Measurements from ENCODE around the gene COX4I2.
"Not testable (repeated sequence)": the region's sequence is repeated elsewhere in the genome, so short reads cannot be mapped to it uniquely, and the experiment has no call there.

The COX4I2 gene

DNA sequence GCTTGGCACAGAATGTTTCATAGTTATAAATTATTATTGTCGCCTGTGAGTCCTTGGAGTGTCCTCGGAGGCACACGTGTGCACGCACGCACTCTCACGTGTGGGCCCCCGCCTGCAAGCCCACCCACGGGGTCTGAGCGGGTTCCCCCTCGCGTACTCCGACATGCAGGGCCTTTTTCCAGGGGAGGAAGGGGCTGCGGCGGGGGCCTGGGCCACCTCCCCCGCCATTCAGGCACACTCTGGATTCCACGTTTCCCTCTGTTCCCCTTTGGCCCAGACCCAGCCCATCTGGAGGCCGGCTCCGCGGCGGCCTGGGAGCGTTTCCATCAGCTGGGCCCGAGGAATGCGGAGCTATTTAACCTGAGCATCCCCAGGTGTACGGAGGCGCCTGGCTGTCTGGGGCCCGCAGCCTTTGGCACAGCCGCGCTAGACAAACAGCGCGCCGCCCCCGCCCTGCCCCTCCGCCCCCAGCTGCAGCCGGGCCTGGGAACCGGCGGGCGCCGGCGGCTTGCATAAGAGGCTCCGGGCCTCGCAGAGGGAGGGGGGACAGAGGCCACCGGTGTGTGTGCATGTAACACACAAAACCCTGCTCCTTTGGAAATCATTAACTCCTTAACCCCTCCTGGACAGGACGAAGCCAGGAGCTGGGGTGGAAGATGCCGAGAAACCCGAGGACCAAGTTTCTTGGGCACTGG lies 29.3 kb upstream of the COX4I2 start:
- no peak for DNase-seq

DNA sequence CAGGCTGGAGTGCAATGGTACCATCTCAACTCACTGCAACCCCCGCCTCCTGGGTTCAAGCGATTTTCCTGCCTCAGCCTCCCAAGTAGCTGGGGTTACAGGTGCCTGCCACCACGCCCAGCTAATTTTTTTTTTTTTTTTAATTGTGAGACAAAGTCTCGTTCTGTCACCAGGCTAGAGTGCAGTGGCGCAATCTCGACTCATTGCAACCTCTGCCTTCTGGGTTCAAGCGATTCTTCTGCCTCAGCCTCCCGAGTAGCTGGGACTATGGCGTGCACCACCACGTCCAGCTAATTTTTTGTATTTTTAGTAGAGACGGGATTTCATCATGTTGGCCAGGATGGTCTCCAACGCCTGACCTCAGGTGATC lies 25.5 kb upstream of the COX4I2 start:
- not testable (repeated sequence) for DNase-seq

DNA sequence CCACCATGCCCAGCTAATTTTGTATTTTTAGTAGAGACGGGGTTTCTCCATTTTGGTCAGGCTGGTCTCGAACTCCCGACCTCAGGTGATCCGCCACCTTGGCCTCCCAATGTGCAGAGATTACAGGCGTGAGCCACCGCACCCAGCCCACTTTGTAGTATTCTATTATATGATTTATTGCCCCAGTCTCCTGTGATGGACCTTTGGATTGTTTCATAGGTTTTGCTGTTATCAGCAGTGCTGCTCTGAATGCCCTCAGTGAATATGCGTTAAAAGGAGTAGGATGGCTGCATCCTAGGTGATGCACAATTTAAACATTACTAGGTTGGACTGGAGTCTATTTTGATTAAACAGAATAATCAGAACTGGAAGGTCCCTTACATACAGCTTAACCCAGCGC lies 22.3 kb upstream of the COX4I2 start:
- DNase-seq, result no peak

DNA sequence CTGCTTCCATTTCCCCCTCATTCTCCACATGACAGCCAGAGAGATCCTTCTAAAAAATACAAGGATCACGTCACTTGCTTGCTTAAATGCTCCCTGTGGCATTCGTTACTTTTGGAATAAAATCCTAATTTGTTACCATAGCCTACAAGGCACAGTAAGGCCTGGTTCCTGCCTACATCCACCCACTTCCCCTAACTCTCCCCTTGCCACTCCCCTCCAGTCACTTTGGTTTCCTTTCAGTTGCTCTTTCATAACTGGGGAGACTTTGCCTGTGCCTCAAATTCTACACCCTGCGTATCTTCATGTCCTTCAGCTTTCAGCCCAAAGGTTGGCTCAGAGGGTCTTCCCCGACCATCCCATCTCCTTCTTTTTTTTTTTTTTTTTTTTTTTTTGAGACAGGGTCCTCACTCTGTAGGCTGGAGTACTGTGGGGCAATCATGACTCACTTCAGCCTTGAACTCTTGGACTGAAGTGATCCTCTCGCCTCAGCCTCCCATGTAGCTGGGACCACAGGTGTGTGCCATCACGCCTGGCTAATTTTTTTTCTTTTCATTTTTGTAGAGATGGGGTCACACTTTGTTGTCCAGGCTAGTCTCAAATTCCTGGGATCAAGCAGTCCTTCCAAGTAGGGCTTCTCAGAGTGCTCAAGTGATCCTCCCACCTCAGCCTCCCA lies 20.1 kb upstream of the COX4I2 start:
- DNase-seq, result no peak

DNA sequence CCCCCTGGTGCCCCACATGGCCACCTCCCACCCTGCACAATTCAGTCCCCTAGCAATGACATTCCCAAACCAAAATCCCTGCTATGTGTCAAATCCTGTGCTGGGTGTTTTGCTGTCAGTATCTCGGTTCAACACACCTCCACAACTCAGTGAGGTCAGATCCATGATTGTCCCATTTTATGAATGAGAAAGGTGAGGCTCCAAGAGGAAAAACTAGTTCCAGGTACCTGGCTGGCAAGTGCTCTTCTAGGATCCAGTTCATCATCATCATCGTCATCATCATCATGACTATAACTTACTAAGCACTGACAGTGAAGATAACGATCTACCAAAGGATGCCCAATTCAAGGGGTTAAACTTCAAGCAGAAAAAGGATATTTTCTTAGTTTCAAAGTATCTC lies 17.5 kb upstream of the COX4I2 start:
- DNase-seq, result no peak

DNA sequence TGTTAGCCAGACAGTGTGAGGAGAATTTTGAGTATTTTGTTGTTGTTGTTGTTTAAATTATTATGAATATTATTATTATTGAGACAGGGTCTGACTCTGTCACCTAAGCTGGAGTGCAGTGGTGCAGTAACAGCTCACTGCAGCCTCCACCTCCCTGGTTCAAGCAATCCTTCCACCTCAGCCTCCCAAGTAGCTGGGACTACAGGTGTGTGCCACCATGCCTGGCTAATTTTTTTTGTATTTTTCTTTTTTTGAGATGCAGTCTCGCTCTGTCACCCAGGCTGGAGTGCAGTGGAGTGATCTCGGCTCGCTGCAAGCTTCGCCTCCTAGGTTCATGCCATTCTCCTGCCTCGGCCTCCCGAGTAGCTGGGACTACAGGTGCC lies 14.6 kb upstream of the COX4I2 start:
- not testable (repeated sequence) for DNase-seq

DNA sequence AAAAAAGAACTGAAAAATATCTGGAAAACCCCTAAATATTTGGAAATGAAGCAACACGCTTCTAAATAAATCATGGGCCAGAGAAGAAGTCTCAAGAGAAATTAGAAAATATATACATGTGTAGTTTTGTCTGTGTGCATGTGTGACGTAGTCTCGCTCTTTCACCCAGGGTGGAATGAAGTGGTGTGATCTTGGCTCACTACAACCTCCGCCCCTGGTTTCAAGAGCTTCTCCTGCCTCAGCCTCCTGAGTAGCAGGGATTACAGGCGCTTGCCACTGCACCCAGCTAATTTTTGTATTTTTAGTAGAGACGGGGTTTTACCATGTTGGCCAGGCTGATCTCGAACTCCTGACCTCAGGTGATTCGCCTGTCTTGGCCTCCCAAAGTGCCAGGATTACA lies 11.2 kb upstream of the COX4I2 start:
- DNase-seq, result not testable (repeated sequence)

DNA sequence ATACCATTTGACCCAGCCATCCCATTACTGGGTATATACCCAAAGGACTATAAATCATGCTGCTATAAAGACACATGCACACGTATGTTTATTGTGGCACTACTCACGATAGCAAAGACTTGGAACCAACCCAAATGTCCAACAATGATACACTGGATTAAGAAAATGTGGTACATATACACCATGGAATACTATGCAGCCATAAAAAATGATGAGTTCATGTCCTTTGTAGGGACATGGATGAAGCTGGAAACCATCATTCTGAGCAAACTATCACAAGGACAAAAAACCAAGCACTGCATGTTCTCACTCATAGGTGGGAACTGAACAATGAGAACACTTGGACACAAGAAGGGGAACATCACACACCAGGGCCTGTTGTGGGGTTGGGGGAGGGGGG lies 9.7 kb upstream of the COX4I2 start:
- not testable (repeated sequence) for DNase-seq

DNA sequence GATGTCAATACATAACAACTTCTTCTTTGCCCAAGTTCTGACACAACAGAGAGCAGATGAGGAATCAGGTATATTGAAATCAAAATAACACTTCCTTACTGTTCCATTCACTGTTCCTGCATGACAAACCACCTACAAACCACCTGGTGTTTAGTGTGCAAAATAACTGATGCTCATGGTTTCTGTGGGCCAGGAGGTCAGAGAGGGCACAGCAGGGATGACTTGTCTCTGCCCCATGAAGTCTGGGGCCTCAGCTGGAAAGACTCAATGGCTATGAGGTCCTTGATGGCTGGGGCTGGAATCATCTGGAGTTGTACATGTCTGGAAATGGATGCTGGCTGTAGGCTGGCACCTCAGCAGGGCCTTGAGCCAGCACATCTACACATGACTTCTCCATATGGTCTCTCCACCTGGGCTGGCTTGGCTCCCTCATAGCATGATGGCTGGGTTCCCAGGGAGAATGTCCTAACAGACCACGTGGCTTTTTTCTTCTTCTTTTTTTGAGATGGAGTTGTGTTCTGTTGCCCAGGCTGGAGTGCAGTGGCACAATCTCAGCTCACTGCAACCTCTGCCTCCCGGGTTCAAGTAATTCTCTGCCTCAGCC lies 7.4 kb upstream of the COX4I2 start:
- DNase-seq, result no peak

DNA sequence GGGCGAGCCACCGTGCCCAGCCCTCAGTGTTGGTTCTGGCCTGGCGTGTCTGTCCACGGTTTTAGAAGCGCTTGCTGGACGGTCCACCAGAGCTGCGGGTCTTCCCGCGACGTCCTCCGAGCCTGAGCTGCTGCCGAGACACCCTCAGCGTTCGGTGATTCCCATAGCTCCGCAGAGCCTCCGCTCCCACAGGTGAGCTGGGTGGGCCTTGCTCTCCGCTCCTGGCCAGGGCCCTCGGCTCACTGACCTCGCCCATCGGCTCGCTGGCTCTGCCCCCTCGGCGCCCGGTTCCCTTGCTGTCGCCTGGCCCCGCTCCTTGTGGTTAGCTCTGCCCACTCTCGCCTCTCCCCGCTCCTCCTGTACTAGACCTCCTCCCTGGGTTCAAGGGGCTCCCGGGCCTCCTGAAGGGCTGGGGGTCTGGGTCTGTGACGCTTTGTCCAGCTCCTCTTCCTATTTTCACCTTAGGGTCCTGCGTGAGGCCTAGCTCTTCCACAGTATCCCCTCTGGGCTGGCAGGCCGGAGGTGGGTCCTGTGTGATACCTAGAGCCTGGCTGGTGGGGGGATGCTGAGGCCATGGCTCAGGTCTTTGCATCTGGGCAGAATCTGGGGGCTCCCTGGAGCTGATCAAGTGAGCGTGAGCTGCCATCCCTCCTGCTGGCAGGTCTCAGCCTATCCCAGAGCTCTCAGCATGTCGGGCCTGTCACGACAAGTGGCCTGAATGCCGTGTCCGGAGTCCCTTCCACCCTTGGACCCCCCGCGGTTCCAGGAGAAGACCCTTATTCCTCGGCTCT lies 5.0 kb upstream of the COX4I2 start:
- no peak for DNase-seq

DNA sequence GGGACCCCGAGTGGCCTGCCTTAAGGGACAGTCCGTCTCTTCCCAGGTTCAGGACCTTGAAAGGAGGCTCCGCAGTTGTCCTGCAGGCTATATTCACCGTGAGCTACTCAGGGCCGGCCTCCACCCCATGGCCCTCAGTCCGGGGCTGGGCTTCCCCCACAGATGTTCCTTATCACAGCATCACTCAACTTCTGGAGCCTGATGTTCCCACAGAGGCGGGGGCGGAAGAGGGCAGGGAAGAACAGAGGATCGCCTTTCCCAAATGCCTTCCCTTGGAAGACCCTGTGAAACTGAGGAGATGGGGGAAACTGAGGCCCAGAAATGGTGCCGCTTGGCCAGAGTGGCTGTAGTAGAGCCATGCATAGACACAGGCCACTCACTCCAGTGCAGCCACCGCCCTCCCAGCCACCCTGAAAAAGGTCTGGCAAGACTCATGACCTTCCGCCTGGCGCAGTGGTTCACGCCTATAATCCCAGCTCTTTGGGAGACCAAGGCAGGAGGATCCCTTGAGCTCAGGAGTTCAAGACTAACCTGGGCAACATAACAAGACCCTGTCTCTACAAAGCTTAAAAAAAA lies 4.3 kb upstream of the COX4I2 start:
- DNase-seq, result no peak

DNA sequence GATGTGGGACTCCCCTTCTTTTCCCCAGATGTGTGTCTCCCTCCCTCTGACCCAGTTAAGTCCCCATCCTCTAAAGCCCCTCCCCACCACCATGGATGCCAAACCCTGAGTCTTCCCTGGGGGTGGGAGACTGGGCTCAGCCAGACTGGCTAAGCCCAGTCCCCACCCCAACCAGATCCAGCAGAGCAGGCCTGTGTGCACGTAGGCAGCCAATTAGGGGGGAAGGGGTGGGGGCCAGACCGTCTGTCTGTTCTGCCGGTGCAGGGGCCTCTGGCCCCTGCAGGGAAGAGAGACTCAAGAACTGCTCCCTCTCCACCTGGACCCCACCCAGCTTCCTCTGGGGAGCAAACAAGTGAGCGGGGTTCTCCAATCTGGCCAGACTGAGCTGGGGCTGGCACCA lies 605 bp downstream of the COX4I2 start:
- DNase-seq, result no peak

DNA sequence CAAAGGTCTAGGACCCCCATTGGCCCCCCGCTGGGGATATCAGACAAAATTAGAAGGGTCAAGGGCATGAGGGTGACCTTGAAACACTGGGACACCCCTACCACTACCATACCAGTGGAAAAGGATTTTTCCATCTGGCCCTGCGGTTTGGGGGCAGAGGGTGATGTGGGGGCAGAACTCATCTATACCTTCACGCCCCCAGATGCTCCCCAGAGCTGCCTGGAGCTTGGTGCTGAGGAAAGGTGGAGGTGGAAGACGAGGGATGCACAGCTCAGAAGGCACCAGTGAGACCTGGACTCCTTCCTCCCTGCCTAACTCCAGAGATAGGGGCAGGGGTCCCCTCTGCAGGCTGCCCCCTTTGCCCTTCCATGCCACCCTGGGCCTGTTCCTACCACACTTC lies 1.1 kb downstream of the COX4I2 start:
- no peak for DNase-seq

DNA sequence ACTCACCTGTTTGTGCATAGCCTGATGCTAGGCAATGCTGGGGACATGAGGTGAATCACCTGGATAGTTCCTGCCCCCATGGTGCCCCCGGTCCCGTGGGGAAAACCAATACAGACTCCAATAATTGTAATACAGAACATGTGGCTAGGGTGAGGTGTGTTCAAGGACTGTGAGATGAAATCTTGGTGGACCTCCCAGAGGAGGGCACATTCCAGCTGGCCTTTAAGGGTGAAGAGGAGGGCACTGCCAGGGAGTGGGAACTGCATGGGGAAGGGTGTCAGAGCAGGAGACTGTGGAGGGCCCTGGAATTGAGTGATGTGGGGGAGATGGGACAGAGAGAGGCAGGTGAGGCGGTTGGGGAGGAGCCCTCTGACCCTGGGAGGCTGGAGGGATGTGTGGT lies 2.5 kb downstream of the COX4I2 start:
- DNase-seq, result no peak

DNA sequence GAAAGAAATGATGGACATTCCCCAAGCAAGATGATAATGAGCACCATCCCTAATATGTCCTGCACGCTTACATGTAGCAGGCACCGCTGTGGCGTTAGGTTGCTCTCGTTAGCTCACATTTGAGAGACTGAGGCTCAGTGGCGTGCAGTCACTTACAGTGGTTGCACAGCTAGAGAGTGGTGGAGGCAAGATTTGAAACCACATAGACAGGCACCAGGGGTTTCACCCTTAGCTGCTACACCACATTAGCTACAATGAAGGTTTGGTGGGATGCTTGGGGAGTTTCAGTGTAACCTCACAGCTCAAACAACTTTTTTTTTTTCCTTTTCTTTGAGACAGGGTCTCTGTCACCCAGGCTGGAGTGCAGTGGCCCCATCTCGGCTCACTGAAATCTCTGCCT lies 3.7 kb downstream of the COX4I2 start:
- no peak for DNase-seq

DNA sequence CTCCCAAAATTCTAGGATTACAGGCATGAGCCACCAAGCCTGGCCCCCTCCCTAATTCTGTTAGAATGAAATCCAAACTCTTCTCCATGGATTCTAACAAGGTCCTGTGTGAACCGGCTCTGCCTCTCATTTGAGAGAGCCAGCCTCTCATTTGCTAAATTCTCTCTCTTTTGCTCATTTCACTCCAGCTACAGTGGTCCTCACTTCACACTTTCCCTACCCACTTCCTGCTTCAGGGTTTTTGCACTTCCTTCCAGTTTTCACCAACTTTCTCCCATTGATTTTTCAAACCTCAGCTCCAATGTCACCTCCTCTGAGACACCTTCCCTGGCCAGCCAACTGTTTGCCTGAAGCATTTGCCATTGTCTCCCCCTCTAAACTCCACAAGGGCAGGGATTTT lies 5.1 kb downstream of the COX4I2 start:
- DNase-seq, result no peak

DNA sequence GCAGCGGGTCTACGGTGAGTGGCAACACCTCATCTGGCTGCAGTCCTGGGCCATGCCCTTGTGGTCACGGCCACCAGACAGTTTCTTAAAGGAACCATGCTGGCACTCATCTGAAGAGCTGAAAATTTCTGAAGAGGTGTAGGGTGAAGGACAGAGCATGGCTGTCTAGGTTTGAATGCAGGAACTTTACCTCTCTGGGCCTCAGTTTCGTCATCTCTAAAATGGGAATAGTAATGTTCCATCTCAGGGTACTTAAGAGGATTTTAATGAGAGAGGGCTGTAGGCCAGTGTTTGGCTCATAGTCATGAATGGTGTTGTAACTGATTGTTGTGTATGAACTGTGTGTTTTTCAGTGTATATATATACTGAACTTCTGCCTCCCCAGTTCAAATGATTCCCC lies 5.8 kb downstream of the COX4I2 start:
- no peak for DNase-seq

DNA sequence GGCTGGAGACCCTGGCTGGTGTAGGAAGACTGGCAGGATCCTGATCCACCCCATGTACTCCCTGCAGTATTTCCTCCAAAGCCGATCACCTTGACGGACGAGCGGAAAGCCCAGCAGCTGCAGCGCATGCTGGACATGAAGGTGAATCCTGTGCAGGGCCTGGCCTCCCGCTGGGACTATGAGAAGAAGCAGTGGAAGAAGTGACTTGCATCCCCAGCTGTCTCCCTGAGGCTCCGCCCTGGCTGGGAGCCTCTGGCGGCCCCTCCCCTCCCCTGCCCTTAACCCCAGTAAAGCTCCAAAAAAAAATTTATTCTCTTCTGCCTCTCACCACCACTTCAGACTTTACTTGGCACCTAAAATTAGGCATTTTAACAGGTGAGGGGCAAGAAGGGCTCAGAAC lies 7.0 kb downstream of the COX4I2 start:
- DNase-seq, result no peak

DNA sequence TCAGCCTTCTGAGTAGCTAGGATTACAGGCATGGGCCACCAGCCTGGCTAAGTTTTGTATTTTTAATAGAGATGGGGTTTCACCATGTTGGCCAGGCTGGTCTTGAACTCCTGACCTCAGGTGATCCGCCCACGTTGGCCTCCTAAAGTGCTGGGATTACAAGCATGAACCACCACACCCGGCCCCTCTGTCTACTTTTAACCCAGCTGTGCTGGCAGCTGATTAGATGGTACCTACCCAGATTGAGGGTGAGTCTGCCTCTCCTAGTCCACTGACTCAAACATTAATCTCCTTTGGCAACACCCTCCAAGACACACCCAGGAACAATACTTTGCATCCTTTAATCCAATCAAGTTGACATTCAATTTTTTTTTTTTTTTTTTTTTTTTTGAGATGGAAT lies 10.4 kb downstream of the COX4I2 start:
- not testable (repeated sequence) for DNase-seq

DNA sequence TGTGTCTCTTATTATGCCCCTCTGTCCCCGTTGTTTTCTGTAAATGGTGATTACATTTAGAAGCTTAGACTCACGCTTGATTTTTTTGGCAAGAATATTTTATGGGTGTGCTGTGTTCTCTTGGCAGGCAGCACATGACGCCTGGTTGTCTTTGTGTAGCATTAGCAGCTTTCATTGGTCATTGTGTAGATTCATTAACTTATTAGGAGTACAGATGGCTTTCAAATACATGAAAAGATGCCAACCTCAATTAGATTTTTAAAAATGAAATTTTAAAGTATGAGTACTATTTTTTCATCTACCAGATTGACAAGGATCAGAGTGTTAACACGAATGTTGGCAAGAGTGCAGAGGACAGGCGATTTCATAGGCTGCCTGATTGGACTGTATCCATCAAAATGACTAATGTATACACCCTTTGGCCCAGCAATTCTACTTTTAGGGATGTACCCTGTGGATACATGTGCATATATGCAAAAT lies 15.2 kb downstream of the COX4I2 start:
- no peak for DNase-seq

DNA sequence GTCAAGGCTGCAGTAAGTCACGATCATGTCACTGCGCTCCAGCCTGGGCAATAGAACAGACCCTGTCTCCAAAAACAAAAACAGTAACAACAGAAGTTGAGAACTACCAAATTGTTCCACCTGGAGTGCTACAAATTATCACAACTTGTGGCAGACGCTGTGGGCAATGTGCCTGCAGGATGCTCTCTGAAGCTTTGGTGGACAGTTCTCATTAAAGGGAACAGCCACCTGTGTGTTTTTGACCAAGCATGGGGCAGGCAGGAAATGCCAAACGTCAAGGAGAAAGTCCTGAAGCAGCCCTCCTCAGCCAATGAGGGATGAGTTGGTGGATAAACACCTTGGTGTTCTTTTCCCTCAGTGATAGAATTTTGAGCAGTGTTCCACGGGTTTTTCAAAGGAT lies 15.8 kb downstream of the COX4I2 start:
- no peak for DNase-seq

DNA sequence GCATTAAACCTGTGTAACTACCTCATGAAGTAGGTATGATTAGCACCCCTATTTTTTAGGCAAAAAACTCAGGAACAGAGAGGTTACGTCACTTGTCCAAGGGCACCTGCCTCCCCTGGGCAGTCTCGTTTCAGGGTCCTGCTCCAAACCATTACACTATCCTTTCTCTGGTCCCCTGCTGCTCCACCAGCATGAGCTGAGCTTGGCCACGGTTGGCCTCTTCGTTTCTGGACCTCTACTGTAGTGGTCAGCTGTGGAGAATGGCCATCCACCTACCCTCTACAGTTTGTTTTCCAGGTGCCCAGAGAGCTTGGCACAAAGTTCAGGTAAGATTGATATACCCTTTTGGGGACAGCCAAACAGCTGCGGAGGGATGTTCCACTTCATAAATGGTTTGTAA lies 16.8 kb downstream of the COX4I2 start:
- no peak for DNase-seq

DNA sequence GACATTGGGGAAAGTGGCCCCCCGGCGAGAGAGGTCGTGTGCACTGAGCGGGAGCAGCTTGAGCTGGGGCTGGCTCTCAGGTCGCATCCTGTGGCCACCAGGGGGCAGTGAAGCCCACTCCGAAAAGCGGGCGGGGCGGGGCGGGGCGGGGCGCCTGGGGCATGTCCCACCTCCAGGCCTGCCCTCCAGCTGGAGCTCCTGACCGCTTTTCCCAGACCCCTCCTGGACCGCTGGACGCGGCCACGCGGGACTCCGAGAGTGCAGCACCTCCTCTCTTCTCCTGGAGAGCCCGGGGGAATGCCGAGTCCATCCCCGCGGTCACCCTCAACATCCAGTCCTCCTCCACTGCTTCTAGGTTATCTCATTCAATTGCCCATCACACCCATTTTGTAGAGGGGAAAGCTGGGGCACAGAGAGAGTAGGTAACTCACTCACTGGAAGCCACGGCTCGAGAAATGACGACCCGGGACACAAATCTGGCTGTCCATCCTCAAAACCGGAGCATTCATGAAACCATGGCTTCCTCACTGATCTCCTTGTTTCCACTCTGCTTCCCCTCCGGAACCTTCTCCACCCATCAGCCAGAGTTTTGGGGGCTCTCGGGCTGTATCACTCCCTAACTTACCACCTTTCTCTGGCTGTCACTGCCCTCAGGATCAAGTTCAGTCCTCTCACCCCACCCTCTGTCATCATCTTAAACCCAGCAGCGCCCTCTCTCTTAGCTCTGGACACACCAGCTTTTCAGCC lies 24.1 kb downstream of the COX4I2 start:
- DNase-seq, result peak; percentile 70
